ENCODE measurements around the gene EFCAB11. TPM values are rescaled to one million over a fixed set of nuclear protein-coding genes. Genes with fewer than 3 reads are reported as not detected.

Gene EFCAB11
- total and polyA plus RNA-seq, 2 donors: 5.6 to 7.6 TPM

GRCh38 chr14:89870316-89870715 lies 84.2 kb downstream of the EFCAB11 start:
- no peak for DNase-seq (ENCODE audit: low read depth in 6 of 9, low spot score in 9 of 9)
- Histone ChIP-seq H3K36me3 (ENCODE audit: control insufficient read depth in 2 of 2, insufficient read depth in 2 of 2, low read length in 1 of 2) (no peaks in the 10 kb centered on the region), H3K4me1 (ENCODE audit: control insufficient read depth in 2 of 2, insufficient read depth in 2 of 2, low read length in 2 of 2) (no peaks in the 10 kb centered on the region), H3K9me3 (ENCODE audit: control insufficient read depth in 2 of 2, insufficient read depth in 1 of 2, low read length in 1 of 2) (peaks cover 0 to 14% of the 10 kb centered on the region in 2 donors), H3K27ac (ENCODE audit: low read depth in 1 of 2, low read length in 1 of 2) (no peak overlapping the region), H3K4me3 (ENCODE audit: low read length in 2 of 2) (no peak overlapping the region), H3K27me3 (ENCODE audit: control insufficient read depth in 2 of 2, insufficient read depth in 1 of 2, low read length in 1 of 2) (no peaks in the 10 kb centered on the region)
- 100% methylated on average over 2 of the region's 2 CpGs for WGBS

GRCh38 chr14:89869606-89870005 lies 84.9 kb downstream of the EFCAB11 start:
- DNase-seq (ENCODE audit: low read depth in 6 of 9, low spot score in 9 of 9): no peak
- Histone ChIP-seq H3K4me3 (ENCODE audit: low read length in 2 of 2) (no peak overlapping the region), H3K4me1 (ENCODE audit: control insufficient read depth in 2 of 2, insufficient read depth in 2 of 2, low read length in 2 of 2) (no peaks in the 10 kb centered on the region), H3K27me3 (ENCODE audit: control insufficient read depth in 2 of 2, insufficient read depth in 1 of 2, low read length in 1 of 2) (no peaks in the 10 kb centered on the region), H3K27ac (ENCODE audit: low read depth in 1 of 2, low read length in 1 of 2) (no peak overlapping the region), H3K36me3 (ENCODE audit: control insufficient read depth in 2 of 2, insufficient read depth in 2 of 2, low read length in 1 of 2) (no peaks in the 10 kb centered on the region), H3K9me3 (ENCODE audit: control insufficient read depth in 2 of 2, insufficient read depth in 1 of 2, low read length in 1 of 2) (peaks cover 0 to 11% of the 10 kb centered on the region in 2 donors)
- WGBS: 98% methylated on average over 2 of the region's 2 CpGs

- Histone ChIP-seq H3K36me3 (ENCODE audit: control insufficient read depth in 2 of 2, insufficient read depth in 2 of 2, low read length in 1 of 2) (no peaks in the 10 kb centered on the region), H3K4me3 (ENCODE audit: low read length in 2 of 2) (no peak overlapping the region), H3K27ac (ENCODE audit: low read depth in 1 of 2, low read length in 1 of 2) (no peak overlapping the region), H3K27me3 (ENCODE audit: control insufficient read depth in 2 of 2, insufficient read depth in 1 of 2, low read length in 1 of 2) (no peaks in the 10 kb centered on the region), H3K4me1 (ENCODE audit: control insufficient read depth in 2 of 2, insufficient read depth in 2 of 2, low read length in 2 of 2) (no peaks in the 10 kb centered on the region), H3K9me3 (ENCODE audit: control insufficient read depth in 2 of 2, insufficient read depth in 1 of 2, low read length in 1 of 2) (peaks cover 0 to 4% of the 10 kb centered on the region in 2 donors)
- DNase-seq (ENCODE audit: low read depth in 6 of 9, low spot score in 9 of 9): no peak
- WGBS: 93% methylated on average over 3 of the region's 3 CpGs
Measured at GRCh38 chr14:89866458-89866857, 88.1 kb downstream of the EFCAB11 start.

- WGBS: 92% methylated on average over 5 of the region's 5 CpGs
- Histone ChIP-seq H3K27ac (ENCODE audit: low read depth in 1 of 2, low read length in 1 of 2) (no peak overlapping the region), H3K27me3 (ENCODE audit: control insufficient read depth in 2 of 2, insufficient read depth in 1 of 2, low read length in 1 of 2) (no peaks in the 10 kb centered on the region), H3K36me3 (ENCODE audit: control insufficient read depth in 2 of 2, insufficient read depth in 2 of 2, low read length in 1 of 2) (no peaks in the 10 kb centered on the region), H3K9me3 (ENCODE audit: control insufficient read depth in 2 of 2, insufficient read depth in 1 of 2, low read length in 1 of 2) (peaks cover 0 to 4% of the 10 kb centered on the region in 2 donors), H3K4me1 (ENCODE audit: control insufficient read depth in 2 of 2, insufficient read depth in 2 of 2, low read length in 2 of 2) (no peaks in the 10 kb centered on the region), H3K4me3 (ENCODE audit: low read length in 2 of 2) (no peak overlapping the region)
- DNase-seq (ENCODE audit: low read depth in 6 of 9, low spot score in 9 of 9): no peak
Measured at GRCh38 chr14:89865153-89865552, 89.4 kb downstream of the EFCAB11 start.

- H3K27ac ChIP-seq (ENCODE audit: low read depth in 1 of 2, low read length in 1 of 2): no peak overlapping the region
- no peaks in the 10 kb centered on the region for H3K27me3 ChIP-seq (ENCODE audit: control insufficient read depth in 2 of 2, insufficient read depth in 1 of 2, low read length in 1 of 2)
- H3K4me1 ChIP-seq (ENCODE audit: control insufficient read depth in 2 of 2, insufficient read depth in 2 of 2, low read length in 2 of 2): no peaks in the 10 kb centered on the region
Measured at GRCh38 chr14:89862856-89863255, 91.7 kb downstream of the EFCAB11 start.

GRCh38 chr14:89861630-89862029 lies 92.9 kb downstream of the EFCAB11 start:
- H3K4me3 ChIP-seq (ENCODE audit: low read length in 2 of 2): no peak overlapping the region
- no peaks in the 10 kb centered on the region for H3K27me3 ChIP-seq (ENCODE audit: control insufficient read depth in 2 of 2, insufficient read depth in 1 of 2, low read length in 1 of 2)
- no peaks in the 10 kb centered on the region for H3K9me3 ChIP-seq (ENCODE audit: control insufficient read depth in 2 of 2, insufficient read depth in 1 of 2, low read length in 1 of 2)
- H3K36me3 ChIP-seq (ENCODE audit: control insufficient read depth in 2 of 2, insufficient read depth in 2 of 2, low read length in 1 of 2): no peaks in the 10 kb centered on the region
- no peak overlapping the region for H3K27ac ChIP-seq (ENCODE audit: low read depth in 1 of 2, low read length in 1 of 2)
- H3K4me1 ChIP-seq (ENCODE audit: control insufficient read depth in 2 of 2, insufficient read depth in 2 of 2, low read length in 2 of 2): no peaks in the 10 kb centered on the region
- DNase-seq (ENCODE audit: low read depth in 6 of 9, low spot score in 9 of 9): no peak

More at GRCh38 chr14:89862856-89863255, 91.7 kb downstream of the EFCAB11 start:
- no peak for DNase-seq (ENCODE audit: low read depth in 6 of 9, low spot score in 9 of 9)
- Histone ChIP-seq H3K9me3 (ENCODE audit: control insufficient read depth in 2 of 2, insufficient read depth in 1 of 2, low read length in 1 of 2) (peaks cover 0 to 3% of the 10 kb centered on the region in 2 donors), H3K36me3 (ENCODE audit: control insufficient read depth in 2 of 2, insufficient read depth in 2 of 2, low read length in 1 of 2) (no peaks in the 10 kb centered on the region), H3K4me3 (ENCODE audit: low read length in 2 of 2) (no peak overlapping the region)

- H3K4me3 ChIP-seq (ENCODE audit: low read length in 2 of 2): no peak overlapping the region
- WGBS: 97% methylated on average over 4 of the region's 4 CpGs
- no peaks in the 10 kb centered on the region for H3K27me3 ChIP-seq (ENCODE audit: control insufficient read depth in 2 of 2, insufficient read depth in 1 of 2, low read length in 1 of 2)
- no peak for DNase-seq (ENCODE audit: low read depth in 6 of 9, low spot score in 9 of 9)
- H3K4me1 ChIP-seq (ENCODE audit: control insufficient read depth in 2 of 2, insufficient read depth in 2 of 2, low read length in 2 of 2): no peaks in the 10 kb centered on the region
- no peaks in the 10 kb centered on the region for H3K9me3 ChIP-seq (ENCODE audit: control insufficient read depth in 2 of 2, insufficient read depth in 1 of 2, low read length in 1 of 2)
- no peak overlapping the region for H3K27ac ChIP-seq (ENCODE audit: low read depth in 1 of 2, low read length in 1 of 2)
- no peaks in the 10 kb centered on the region for H3K36me3 ChIP-seq (ENCODE audit: control insufficient read depth in 2 of 2, insufficient read depth in 2 of 2, low read length in 1 of 2)
Measured at GRCh38 chr14:89858089-89858488, 96.4 kb downstream of the EFCAB11 start.

- H3K9me3 ChIP-seq (ENCODE audit: control insufficient read depth in 2 of 2, insufficient read depth in 1 of 2, low read length in 1 of 2): no peaks in the 10 kb centered on the region
- no peak overlapping the region for H3K27ac ChIP-seq (ENCODE audit: low read depth in 1 of 2, low read length in 1 of 2)
- 96% methylated on average over 1 of the region's 1 CpG for WGBS
- H3K27me3 ChIP-seq (ENCODE audit: control insufficient read depth in 2 of 2, insufficient read depth in 1 of 2, low read length in 1 of 2): no peaks in the 10 kb centered on the region
- no peaks in the 10 kb centered on the region for H3K36me3 ChIP-seq (ENCODE audit: control insufficient read depth in 2 of 2, insufficient read depth in 2 of 2, low read length in 1 of 2)
- no peaks in the 10 kb centered on the region for H3K4me1 ChIP-seq (ENCODE audit: control insufficient read depth in 2 of 2, insufficient read depth in 2 of 2, low read length in 2 of 2)
- no peak overlapping the region for H3K4me3 ChIP-seq (ENCODE audit: low read length in 2 of 2)
- no peak for DNase-seq (ENCODE audit: low read depth in 6 of 9, low spot score in 9 of 9)
Measured at GRCh38 chr14:89856871-89857345, 97.6 kb downstream of the EFCAB11 start.

GRCh38 chr14:89855961-89856656 lies 98.4 kb downstream of the EFCAB11 start:
- Histone ChIP-seq H3K4me3 (ENCODE audit: low read length in 2 of 2) (no peak overlapping the region), H3K27ac (ENCODE audit: low read depth in 1 of 2, low read length in 1 of 2) (no peak overlapping the region), H3K4me1 (ENCODE audit: control insufficient read depth in 2 of 2, insufficient read depth in 2 of 2, low read length in 2 of 2) (no peaks in the 10 kb centered on the region), H3K36me3 (ENCODE audit: control insufficient read depth in 2 of 2, insufficient read depth in 2 of 2, low read length in 1 of 2) (no peaks in the 10 kb centered on the region), H3K9me3 (ENCODE audit: control insufficient read depth in 2 of 2, insufficient read depth in 1 of 2, low read length in 1 of 2) (no peaks in the 10 kb centered on the region), H3K27me3 (ENCODE audit: control insufficient read depth in 2 of 2, insufficient read depth in 1 of 2, low read length in 1 of 2) (no peaks in the 10 kb centered on the region)
- DNase-seq (ENCODE audit: low read depth in 6 of 9, low spot score in 9 of 9): no peak
- 97% methylated on average over 8 of the region's 8 CpGs for WGBS

All from thymus (tissue), 11 donors.